Measurements from ENCODE around the gene PTAFR. TPM values are rescaled to one million over a fixed set of nuclear protein-coding genes. Genes with fewer than 3 reads are reported as not detected.

PTAFR gene
- total RNA-seq, 1 donor from 2014 or later: 0.48 TPM

DNA sequence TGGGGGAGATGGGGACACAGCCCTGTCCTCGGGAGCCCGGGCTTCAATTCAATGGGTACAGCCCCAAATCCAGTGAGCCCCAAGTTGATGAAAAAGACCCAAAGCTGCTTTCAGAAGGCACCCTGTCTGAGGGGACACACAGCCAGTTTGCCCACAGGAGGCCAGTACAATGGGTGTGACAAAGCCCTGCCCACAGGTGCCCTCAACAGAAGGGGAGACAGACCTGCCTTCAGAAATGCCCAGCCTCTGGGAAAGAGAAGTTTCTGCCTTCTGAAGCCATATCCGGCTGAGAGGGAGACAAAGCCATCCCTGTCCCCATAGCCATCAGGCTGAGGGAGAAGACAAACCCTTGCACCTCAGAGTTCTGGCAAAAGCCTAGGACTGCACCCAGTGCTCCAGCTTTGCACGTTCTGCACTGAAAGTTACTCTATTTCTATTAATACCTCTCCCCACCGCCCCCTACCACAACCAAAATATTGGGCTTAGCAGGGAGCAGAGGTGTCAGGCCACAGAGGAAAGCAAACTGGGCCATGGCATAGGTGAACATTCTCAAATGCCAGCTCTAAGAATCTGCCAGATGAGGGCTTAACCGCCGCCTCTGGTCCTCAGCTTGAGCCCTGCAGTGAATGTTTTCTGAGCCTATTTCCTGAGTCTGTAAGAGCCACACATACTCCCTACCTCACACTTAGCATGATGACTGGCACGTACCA is 18.0 kb upstream of the PTAFR start:
- no peaks in the 10 kb centered on the region for H3K27me3 Mint-ChIP-seq
- H3K4me1 Mint-ChIP-seq (ENCODE audit: unreplicated experiment): peaks cover 11% of the 10 kb centered on the region
- DNase-seq (ENCODE audit: extremely low spot score, unreplicated experiment): no peak
- H3K4me3 Mint-ChIP-seq: no peak overlapping the region
- H3K36me3 Mint-ChIP-seq: peaks cover 17% of the 10 kb centered on the region
- H3K9me3 Mint-ChIP-seq: no peaks in the 10 kb centered on the region
- TF ChIP-seq, protein P1, sequence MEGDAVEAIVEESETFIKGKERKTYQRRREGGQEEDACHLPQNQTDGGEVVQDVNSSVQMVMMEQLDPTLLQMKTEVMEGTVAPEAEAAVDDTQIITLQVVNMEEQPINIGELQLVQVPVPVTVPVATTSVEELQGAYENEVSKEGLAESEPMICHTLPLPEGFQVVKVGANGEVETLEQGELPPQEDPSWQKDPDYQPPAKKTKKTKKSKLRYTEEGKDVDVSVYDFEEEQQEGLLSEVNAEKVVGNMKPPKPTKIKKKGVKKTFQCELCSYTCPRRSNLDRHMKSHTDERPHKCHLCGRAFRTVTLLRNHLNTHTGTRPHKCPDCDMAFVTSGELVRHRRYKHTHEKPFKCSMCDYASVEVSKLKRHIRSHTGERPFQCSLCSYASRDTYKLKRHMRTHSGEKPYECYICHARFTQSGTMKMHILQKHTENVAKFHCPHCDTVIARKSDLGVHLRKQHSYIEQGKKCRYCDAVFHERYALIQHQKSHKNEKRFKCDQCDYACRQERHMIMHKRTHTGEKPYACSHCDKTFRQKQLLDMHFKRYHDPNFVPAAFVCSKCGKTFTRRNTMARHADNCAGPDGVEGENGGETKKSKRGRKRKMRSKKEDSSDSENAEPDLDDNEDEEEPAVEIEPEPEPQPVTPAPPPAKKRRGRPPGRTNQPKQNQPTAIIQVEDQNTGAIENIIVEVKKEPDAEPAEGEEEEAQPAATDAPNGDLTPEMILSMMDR (conservative IDR thresholded peaks at IDR 0.05): no peak
- no peak overlapping the region for H3K27ac Mint-ChIP-seq

DNA sequence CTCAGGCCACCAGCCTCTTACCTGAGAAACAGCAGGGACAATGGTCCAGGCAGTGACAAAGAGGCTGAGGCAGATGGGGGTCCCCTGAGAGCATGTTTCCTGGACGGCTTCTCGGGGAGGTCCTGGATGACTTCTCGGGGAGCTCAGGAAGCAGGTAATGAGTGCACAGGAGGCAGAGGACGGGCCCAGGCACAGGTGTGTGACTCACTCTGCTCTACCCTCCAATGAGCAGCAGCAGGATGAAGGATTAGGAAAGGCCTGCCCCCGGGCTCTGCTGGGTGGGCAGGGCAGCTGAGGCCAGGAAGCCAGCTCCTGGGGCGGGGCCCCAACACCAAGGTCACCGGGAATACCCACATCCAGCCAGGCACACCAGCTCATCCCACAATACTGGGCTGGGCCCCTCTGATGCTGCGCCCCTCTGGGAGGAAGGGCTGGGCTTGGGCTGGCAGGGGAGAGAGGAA is 17.2 kb upstream of the PTAFR start:
- H3K4me1 Mint-ChIP-seq (ENCODE audit: unreplicated experiment): peaks cover 11% of the 10 kb centered on the region
- no peak for DNase-seq (ENCODE audit: extremely low spot score, unreplicated experiment)
- H3K4me3 Mint-ChIP-seq: no peak overlapping the region
- H3K9me3 Mint-ChIP-seq: no peaks in the 10 kb centered on the region
- peaks cover 10% of the 10 kb centered on the region for H3K36me3 Mint-ChIP-seq
- no peaks in the 10 kb centered on the region for H3K27me3 Mint-ChIP-seq
- no peak overlapping the region for H3K27ac Mint-ChIP-seq
- TF ChIP-seq, protein P1 (conservative IDR thresholded peaks at IDR 0.05): no peak

DNA sequence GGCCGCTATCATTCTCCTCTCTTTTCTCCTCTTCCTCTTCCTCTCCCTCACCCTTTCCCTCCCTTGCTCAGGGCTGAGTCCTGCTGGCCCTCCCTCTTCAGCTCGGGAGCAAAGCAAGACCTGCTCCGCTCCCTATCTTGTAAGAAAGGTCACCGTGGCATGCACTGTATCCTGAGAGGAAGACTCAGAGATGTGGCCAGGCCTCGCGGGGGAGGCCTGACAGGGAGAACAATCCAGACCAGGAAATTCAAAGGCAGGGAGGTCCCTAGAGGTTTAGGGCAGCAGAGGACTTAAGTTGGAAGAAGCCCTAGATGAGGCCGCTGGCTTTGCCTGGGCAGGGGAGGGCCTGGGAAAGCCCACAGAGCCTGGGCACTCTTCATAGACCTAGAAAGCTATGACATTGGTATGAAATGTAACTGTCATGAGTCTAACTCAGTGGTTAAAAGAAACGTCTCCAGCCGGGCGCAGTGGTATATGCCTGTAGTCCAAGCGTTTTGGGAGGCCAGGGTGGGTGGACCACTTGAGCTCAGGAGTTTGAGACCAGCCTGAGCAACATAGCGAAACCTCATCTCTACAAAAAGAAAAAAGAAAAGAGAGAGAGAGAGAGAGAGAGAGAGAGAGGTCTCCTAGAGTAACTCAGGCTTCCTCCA is 14.6 kb upstream of the PTAFR start:
- Mint-ChIP-seq H3K27ac (no peak overlapping the region), H3K4me3 (no peak overlapping the region), H3K27me3 (no peaks in the 10 kb centered on the region), H3K36me3 (peaks cover 5% of the 10 kb centered on the region), H3K4me1 (ENCODE audit: unreplicated experiment) (peaks cover 6% of the 10 kb centered on the region), H3K9me3 (no peaks in the 10 kb centered on the region)
- no peak for DNase-seq (ENCODE audit: extremely low spot score, unreplicated experiment)
- TF ChIP-seq, protein P1 (conservative IDR thresholded peaks at IDR 0.05): no peak

DNA sequence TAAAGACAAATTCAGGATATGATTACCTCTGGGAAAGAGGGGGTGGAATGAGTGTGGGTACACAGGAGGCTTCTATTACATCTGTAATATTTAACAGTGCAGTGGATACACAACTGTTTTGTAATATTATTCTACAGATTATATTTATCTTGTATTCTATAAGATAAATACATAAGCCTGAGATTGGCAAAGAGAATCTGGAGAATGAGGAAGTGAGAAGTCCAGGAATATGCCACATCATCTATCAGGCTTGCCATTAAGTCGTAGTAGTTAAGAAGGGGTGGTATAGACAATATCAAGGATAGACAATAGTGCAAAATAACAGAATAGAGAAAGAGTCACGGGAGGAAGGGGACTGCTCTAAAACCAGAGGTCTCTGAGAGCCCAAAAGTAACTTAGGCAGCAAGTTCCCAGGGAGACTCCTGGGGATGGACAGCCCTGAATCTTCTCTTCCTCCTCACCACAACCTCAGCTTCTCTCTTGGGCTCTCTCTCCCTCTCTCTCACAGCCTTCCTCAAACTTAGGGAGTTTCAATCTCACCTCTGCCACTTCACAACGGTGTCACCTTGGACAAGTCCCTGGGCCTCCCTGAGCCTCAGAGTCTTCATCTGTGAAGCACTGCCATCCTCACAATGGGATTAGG is 14.0 kb upstream of the PTAFR start:
- TF ChIP-seq, protein P1 (conservative IDR thresholded peaks at IDR 0.05): no peak
- Mint-ChIP-seq H3K27me3 (no peaks in the 10 kb centered on the region), H3K27ac (no peak overlapping the region), H3K4me3 (no peak overlapping the region), H3K9me3 (no peaks in the 10 kb centered on the region), H3K36me3 (peaks cover 5% of the 10 kb centered on the region), H3K4me1 (ENCODE audit: unreplicated experiment) (peaks cover 6% of the 10 kb centered on the region)
- DNase-seq (ENCODE audit: extremely low spot score, unreplicated experiment): no peak

DNA sequence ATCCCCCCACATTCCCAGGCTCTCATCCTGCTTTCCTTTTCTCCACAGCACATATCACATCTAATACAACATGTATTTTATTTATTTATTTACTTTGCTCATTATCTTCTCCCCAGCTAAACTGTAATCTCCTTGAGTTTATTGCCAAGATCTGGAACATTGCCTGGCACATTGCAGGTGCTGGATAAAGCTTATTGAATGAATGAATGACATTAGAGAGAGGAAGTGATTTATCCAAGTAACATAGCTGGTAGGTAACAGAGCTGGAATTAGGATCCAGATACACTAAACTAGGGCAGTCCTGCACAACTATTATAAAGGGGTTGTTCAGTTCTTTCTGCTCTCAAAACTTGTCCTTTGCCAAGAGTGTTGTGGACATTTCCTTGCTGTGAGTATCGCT is 8.6 kb upstream of the PTAFR start:
- no peak for DNase-seq (ENCODE audit: extremely low spot score, unreplicated experiment)
- TF ChIP-seq, protein P1 (conservative IDR thresholded peaks at IDR 0.05): no peak
- H3K9me3 Mint-ChIP-seq: no peaks in the 10 kb centered on the region
- H3K4me1 Mint-ChIP-seq (ENCODE audit: unreplicated experiment): no peaks in the 10 kb centered on the region
- no peaks in the 10 kb centered on the region for H3K27me3 Mint-ChIP-seq
- no peaks in the 10 kb centered on the region for H3K36me3 Mint-ChIP-seq
- H3K27ac Mint-ChIP-seq: no peak overlapping the region
- no peak overlapping the region for H3K4me3 Mint-ChIP-seq

Measured in type B pancreatic cell (in vitro differentiated cells).